ENCODE results near the gene UQCC3.

Gene UQCC3

GRCh38 chr11:62705413-62705812 is 33.9 kb downstream of the UQCC3 start:
- DNase-seq: no peak

- DNase-seq: peak; percentile 88 to 97
These were observed 34.7 kb downstream of the UQCC3 start for GRCh38 chr11:62705880-62706849.

GRCh38 chr11:62706850-62707247 is 35.4 kb downstream of the UQCC3 start:
- DNase-seq: no peak

- DNase-seq: no peak
These were observed 35.9 kb downstream of the UQCC3 start, which contains the start of the genes BSCL2 and GNG3 for GRCh38 chr11:62707277-62707861. Gene BSCL2 (minus strand): TSS chr11:62707424. CDS start chr11:62707195, 229 bp downstream. Gene GNG3 (plus strand): TSS chr11:62707676. CDS start chr11:62708296, 620 bp downstream.

GRCh38 chr11:62708392-62708791 is 36.9 kb downstream of the UQCC3 start:
- no peak for DNase-seq

GRCh38 chr11:62708793-62709192 is 37.3 kb downstream of the UQCC3 start:
- no peak for DNase-seq

- peak; percentile 97 to 99 for DNase-seq
These were observed 38.0 kb downstream of the UQCC3 start for GRCh38 chr11:62709247-62710000.

GRCh38 chr11:62710001-62710345 is 38.5 kb downstream of the UQCC3 start:
- DNase-seq: peak; percentile 49 to 51

- DNase-seq: no peak
These were observed 40.9 kb downstream of the UQCC3 start for GRCh38 chr11:62712276-62712812.

GRCh38 chr11:62712861-62713260 is 41.4 kb downstream of the UQCC3 start:
- no peak for DNase-seq

GRCh38 chr11:62713343-62713742 is 41.9 kb downstream of the UQCC3 start:
- no peak for DNase-seq

- DNase-seq: no peak
These were observed 44.0 kb downstream of the UQCC3 start for GRCh38 chr11:62715150-62716130.

- no peak for DNase-seq
These were observed 44.7 kb downstream of the UQCC3 start for GRCh38 chr11:62716206-62716605.

- DNase-seq: no peak
These were observed 45.3 kb downstream of the UQCC3 start for GRCh38 chr11:62716816-62717215.

GRCh38 chr11:62719302-62719978 is 48.0 kb downstream of the UQCC3 start:
- DNase-seq: no peak

- DNase-seq: no peak
These were observed 50.5 kb downstream of the UQCC3 start for GRCh38 chr11:62721994-62722393.
